Putamen (tissue), 1 donor: ENCODE data around the gene TPRX1.
"Not testable (repeated sequence)": the region's sequence is repeated elsewhere in the genome, so short reads cannot be mapped to it uniquely, and the experiment has no call there.

Source experiments
- DNase-seq: peaks from one replicate; pipeline ENCODE4 v3.0.0-alpha.2; 2016; ENCODE audit warnings: low spot score

TPRX1 gene

GRCh38 chr19:47802521-47803043 is 1.8 kb downstream of the TPRX1 start:
- no peak for DNase-seq

GRCh38 chr19:47801270-47801669 is 3.1 kb downstream of the TPRX1 start:
- DNase-seq, result no peak

GRCh38 chr19:47798904-47799266 is 5.5 kb downstream of the TPRX1 start:
- DNase-seq, result no peak

GRCh38 chr19:47797996-47798903 is 6.1 kb downstream of the TPRX1 start:
- DNase-seq, result no peak

GRCh38 chr19:47796785-47797184 is 7.6 kb downstream of the TPRX1 start:
- DNase-seq, result no peak

GRCh38 chr19:47794526-47794925 is 9.8 kb downstream of the TPRX1 start:
- no peak for DNase-seq

GRCh38 chr19:47792616-47793015 is 11.7 kb downstream of the TPRX1 start:
- DNase-seq, result no peak

GRCh38 chr19:47790398-47790814 is 13.9 kb downstream of the TPRX1 start:
- DNase-seq, result peak; percentile 52

- DNase-seq, result not testable (repeated sequence)
Measured at GRCh38 chr19:47789811-47790210, 14.5 kb downstream of the TPRX1 start.

GRCh38 chr19:47787307-47787706 is 17.0 kb downstream of the TPRX1 start:
- DNase-seq, result not testable (repeated sequence)

GRCh38 chr19:47786566-47786965 is 17.8 kb downstream of the TPRX1 start:
- no peak for DNase-seq

GRCh38 chr19:47781590-47782262 is 22.6 kb downstream of the TPRX1 start:
- peak; percentile 81 for DNase-seq

- no peak for DNase-seq
Measured at GRCh38 chr19:47780215-47780551, 24.2 kb downstream of the TPRX1 start.

- peak; percentile 76 for DNase-seq
Measured at GRCh38 chr19:47779524-47780214, 24.7 kb downstream of the TPRX1 start.

GRCh38 chr19:47778954-47779351 is 25.4 kb downstream of the TPRX1 start:
- DNase-seq, result peak; percentile 68

GRCh38 chr19:47778049-47778953 is 26.1 kb downstream of the TPRX1 start, which contains the start of gene SELENOW:
SELENOW (plus strand) TSS chr19:47778703; CDS start chr19:47778786, 83 bp downstream.
- peak; percentile 82 for DNase-seq

GRCh38 chr19:47777245-47778048 is 26.9 kb downstream of the TPRX1 start:
- DNase-seq, result not testable (repeated sequence)

GRCh38 chr19:47776568-47776967 is 27.8 kb downstream of the TPRX1 start:
- no peak for DNase-seq

GRCh38 chr19:47771291-47771690 is 33.1 kb downstream of the TPRX1 start:
- not testable (repeated sequence) for DNase-seq

GRCh38 chr19:47769534-47769933 is 34.8 kb downstream of the TPRX1 start:
- no peak for DNase-seq
